GM18526 (cell line): ENCODE results near the gene CYP1A2.

Experiments used
- POLR2A ChIP-seq: IDR thresholded peaks from 3 replicates; pipeline ENCODE4 v1.6.1; 2011; ENCODE audit not compliant: insufficient read length; ENCODE audit errors: extremely low read depth

Gene CYP1A2, protein sequence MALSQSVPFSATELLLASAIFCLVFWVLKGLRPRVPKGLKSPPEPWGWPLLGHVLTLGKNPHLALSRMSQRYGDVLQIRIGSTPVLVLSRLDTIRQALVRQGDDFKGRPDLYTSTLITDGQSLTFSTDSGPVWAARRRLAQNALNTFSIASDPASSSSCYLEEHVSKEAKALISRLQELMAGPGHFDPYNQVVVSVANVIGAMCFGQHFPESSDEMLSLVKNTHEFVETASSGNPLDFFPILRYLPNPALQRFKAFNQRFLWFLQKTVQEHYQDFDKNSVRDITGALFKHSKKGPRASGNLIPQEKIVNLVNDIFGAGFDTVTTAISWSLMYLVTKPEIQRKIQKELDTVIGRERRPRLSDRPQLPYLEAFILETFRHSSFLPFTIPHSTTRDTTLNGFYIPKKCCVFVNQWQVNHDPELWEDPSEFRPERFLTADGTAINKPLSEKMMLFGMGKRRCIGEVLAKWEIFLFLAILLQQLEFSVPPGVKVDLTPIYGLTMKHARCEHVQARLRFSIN

DNA sequence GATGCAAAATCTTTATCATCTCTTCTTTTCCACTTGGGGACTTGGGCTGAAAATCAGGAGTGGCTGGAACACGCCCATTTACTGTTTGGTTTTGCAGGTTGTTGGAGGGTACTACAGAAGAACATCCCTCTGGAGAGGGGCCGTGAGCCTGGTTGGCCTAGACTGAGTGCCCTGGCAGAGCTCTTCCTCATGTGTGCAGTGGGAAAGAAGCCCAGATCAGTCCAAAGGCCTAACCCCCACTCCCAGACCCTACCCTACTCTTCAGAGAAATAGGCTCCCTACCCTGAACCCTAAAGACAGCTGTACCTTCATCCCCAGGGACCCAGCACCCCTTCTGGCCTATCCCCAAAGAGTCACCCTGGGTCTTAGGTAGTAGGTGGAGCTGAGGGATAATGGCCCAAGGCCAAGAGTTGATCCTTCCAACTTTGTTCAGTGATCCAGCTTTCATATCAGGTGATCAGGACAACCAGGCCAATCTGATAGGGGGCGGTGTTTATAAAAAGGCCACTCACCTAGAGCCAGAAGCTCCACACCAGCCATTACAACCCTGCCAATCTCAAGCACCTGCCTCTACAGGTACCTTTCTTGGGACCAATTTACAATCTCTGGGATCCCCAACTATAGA lies at the start of gene CYP1A2:
TSS of gene CYP1A2 (plus strand) at position 524 of the 625 bp plus-strand sequence. CDS start 894 bp downstream, outside the sequence.
- no peak for TF ChIP-seq POLR2A

DNA sequence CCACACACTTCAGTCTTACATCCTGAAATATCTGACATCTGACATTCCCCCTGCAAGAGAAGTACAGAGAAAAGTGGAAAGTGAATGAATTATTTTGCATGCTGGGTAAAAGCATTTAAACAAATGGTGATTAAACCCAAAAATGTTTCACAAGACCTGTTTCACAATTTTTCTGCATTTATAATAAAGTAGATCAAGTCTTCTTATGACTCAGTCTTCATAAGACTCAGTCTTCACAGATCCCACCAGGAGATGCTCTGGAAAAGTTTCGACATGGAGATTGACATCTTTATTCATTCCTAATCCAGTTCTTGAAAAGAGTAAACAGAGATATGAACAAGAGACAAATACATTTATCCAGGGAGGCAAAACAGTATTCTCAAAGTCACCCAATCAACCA lies 39.6 kb upstream of the CYP1A2 start:
- TF ChIP-seq POLR2A = no peak

DNA sequence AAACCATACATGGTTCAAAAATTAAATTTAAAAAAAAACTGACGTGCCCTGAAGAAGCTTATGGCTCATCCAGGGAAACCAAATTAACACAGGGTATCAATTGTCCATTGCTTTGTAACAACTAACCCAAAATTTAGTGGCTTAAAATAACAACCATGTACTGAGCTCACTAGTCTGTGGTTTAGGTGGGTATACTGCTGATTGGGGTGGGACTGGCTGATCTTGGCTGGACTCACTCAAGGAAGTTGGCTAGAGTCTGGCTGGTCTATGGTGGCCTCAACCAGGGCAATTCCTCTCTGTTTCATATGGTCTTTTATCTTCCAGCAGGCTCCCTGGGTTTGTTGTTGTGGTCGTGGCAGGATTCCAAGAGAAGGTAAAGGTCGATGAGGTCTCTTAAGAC lies 38.8 kb upstream of the CYP1A2 start:
- no peak for TF ChIP-seq POLR2A

DNA sequence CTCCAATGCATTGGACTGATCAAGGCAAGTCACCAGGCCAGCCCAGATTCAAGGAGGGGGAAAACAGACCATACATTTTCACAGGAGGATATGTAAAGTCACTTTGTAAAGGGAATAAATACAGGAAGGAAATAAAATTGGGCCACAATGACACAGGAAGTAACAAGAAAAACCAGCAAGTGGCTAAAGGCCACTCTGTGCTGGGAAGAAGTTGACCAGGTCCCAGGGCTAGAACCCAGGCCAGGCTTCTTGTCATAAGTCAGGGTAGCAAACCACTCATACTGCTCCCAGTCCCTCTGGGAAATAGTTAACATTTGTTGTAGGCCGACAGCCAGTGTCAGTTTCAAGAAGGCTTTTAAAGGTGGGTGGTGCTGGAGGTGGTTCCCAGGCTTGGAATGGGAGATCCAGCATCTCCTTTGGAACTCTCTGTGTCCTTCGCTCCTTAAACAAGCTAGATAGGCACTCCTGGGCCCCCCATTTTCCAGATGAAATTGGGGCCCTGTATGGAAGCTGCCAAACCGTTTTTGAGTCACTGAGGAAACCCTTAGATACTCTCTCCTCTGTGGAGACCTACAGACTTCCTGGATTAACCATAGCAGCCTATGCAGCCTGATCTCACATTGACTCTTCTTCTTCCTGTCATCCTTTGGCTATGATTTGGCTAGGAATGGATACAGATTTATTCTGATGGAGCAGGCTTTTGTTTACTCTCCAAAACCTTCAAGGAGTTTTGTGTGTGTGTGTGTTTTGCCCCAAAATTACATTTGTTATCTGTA lies 38.1 kb upstream of the CYP1A2 start:
- no peak for TF ChIP-seq POLR2A

DNA sequence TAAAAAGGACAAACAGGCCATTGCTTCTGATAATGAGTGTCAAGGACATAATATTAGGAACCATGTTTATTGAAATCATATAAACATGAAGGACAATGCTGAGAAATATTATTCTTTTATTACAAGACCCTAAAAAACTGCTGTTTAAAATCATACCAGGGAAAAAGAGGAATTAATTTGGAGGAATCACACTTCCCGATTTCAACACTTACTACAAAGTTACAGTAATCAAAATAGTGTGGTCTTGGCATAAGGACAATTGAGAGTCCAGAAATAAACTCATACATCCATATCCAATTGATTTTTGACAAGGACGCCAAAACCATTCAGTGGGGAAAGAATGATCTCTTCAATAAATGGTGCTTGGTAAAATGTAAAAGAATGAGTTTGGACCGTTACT lies 36.3 kb upstream of the CYP1A2 start:
- TF ChIP-seq POLR2A = no peak

DNA sequence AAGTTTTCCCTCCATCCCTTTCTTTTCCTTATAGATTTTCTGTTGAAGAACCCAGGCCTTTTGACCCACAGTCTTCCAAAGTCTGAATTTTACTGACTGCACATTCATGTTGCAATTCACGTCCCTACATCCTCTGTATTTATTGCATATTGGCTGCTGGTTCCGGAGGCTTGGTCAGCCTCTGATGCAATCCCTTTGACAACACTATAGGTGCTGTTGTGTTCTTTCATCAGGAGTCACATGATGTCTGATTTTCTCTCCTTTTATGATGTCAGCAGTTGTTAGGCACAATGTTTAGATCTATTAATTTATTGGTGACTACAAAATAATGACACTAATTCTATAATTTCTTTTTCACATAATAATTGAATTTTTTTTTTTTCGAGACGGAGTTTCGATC lies 32.0 kb upstream of the CYP1A2 start:
- no peak for TF ChIP-seq POLR2A

DNA sequence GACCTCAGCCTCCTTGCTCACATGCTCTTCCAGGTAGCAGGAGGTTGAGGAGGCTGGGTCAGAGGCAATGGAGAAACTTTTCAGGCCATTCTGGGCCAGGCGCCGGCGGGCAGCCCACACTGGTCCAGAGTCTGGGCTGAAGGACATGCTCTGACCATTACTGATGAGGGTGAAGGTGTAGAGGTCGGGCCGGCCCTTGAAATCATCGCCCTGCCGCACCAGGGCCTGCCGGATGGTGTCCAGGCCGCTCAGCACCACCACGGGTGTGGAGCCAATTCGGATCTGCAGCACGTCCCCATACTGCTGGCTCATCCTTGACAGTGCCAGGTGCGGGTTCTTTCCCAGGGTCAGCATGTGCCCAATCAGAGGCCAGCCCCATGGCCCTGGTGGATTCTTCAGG lies 26.1 kb upstream of the CYP1A2 start:
- no peak for TF ChIP-seq POLR2A

DNA sequence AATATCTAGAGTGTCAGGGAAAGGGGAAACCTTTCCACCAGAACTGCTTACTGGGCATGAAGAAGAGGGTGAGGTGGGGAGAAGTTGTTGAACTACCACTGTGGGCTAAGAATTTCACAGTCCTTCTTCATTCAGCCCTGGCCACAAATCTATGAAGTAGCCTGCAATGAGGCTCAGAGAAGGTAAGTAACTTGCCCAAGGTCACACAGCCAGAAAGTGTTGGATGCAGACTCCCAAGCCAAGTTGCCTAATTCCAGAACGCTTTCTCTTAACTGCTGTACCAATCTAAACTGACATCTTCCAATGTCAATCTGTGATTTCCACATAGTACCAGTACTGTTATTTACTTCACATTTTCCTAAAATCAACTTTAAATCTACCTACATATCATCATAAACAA lies 25.5 kb upstream of the CYP1A2 start:
- TF ChIP-seq POLR2A = no peak

DNA sequence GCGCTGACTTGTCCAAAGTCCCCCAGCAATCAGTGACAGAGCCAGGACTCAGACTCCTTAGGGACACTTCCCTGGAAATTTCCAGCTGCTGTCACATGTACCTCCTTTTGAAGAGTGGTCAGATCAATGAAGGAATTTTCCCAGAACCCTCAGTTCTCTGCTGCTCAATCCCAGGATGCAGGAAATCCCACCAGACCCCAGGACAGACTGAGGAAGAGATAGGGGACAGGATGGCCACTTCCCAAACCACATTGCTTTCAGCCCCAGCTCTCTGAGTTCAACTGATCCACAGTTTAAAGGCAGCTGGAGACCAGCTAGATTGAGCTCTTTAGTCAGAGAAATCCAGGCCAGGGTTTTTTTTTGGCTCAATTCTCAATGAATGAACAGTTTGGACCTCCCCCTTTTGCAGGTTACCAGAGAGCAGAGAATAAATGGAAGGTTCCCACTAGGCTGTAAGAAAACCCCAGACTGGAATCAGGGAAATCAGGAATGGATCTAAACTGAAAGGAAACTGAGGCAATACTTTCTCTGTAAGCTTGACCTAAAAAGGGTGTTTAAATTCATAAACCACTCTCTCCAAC lies 24.8 kb upstream of the CYP1A2 start:
- no peak for TF ChIP-seq POLR2A

DNA sequence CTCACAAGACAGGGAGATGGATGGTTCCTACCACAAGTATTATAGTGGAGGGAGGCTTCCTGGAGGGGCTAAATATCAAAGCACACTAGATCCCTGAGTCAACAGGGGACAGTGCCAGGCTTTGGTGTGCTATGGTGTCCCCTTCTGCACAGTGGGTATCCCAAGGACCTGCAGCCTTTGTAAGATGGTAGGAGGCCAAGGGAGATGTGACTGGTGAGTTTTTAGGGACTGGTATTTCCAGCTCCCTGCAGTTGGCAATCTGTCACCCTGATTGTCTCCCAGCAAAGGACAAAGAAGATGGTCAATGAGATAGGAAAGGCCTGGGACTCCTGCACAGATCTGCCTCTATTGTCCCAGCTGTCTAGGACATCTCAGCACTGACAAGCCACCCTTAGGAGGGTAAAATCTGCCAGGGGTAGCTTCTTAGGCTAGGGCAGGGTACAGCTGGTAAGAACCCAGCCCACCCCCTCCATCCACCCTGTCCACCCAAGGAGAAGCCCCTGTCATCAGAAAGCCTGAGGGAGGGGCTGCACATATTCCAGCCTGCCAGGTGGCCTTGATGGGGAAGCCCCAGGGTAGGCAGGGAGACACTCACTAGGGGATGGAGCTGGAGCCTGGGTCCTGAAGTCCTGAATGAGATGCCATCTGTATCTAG lies 23.9 kb upstream of the CYP1A2 start:
- TF ChIP-seq POLR2A = no peak

DNA sequence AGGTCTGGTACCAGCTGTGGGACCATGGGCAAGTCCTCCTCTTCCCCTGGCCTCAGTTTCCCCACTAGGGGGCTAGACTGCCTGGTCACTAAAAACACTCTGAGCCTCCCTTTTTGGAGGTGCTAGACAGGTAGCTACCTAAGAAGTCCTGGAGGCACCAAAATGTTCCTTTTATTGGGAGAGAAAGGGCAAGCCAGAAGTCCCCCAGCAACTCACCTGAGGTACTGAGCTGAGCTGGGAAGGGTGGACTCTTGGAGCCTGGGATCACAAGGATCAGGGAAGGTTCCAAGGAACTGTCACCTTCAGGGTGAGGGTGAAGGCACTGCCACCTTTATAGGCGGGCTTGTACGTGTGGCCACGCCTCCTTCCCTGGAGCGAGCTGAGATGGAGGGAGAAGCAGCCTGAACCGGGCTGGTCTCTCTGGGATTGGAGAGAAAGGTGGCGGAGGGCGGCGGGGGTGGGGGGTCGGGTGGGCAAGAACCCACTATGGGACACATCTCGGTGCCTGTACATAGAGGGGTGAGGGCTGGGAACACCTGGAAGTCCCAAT lies 23.3 kb upstream of the CYP1A2 start, which contains the start of gene CYP1A1:
TSS of gene CYP1A1 (minus strand) at position 304 of the 550 bp plus-strand sequence. CDS start 2,431 bp downstream, outside the sequence.
- TF ChIP-seq POLR2A = no peak

DNA sequence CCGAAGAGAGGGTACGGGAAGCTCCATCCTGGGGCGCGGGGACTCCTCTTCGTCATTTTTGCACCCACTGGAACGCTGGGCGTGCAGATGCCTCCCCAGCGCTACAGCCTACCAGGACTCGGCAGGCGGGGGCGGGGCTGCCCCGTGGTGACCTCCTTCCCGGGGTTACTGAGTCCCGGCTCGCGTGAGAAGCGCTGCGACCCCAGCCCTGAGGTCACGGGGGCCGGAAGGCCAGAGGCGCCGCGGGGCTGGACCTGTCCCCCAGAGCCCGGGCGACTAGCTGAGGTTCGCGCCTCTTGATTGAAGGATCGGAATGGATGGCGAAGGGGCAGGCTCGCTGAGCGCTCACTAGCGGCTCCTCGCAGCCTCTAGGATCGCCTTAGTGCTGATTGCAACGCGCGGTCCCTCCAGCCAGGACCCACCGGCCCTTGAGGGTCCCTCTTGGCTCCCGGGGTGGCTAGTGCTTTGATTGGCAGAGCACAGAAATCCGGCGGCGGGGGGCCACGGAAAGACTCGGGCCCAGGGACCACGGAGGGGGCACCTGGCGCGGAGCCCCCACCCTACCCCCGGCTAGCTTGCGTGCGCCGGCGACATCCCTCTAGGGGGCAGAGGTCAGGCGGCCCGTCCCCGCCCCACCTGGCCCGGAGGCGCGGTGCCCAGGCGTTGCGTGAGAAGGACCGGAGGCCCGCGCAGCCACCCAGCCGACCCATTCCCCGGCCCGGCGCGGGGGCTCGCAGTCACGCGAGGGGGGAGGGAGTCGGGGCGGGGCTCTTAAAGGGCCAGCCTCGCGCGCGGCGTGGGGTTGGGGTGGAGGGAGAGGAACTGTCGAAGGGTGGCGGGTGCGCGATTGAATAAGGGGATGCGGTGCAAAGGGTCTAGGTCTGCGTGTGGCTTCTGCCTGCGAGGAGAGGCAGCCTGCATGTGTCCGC lies 22.5 kb upstream of the CYP1A2 start:
- no peak for TF ChIP-seq POLR2A

DNA sequence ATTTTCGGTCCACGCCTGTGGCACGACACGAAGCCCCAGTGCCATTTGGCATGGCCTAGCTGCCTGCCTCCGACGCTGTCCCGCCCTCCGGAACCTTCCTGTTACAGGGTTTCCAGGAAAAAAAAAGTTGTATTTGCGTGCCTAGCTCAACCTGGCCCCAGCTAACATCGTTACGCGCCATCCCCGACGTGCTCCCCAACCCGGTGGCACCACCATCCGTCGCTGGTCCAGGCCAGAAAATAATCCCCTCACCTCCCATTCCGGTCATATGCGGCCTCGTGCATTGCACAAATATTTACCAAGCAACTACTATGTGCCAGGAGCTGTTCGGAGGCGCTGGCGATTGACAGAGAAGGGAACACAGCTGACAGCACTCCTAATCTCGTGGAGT lies 21.9 kb upstream of the CYP1A2 start:
- no peak for TF ChIP-seq POLR2A
